Common myeloid progenitor, CD34-positive (primary cell): ENCODE data around the gene RFC5.

Experiments
- CTCF ChIA-PET: fragments of 350-600 bp; sonication (Branson Sonifier 250); formaldehyde crosslinking; loops from one replicate; lab custom pipeline; 2021; ENCODE audit warnings: antibody characterized with exemption; lab: Charles Lee
- POLR2A ChIA-PET: fragments of 350-600 bp; sonication (Branson Sonifier 250); formaldehyde crosslinking; loops from one replicate; lab custom pipeline; 2021; ENCODE audit warnings: antibody characterized with exemption; lab: Charles Lee
- DNase-seq, 3 donors: peaks; one replicate each; pipeline versions ENCODE4 v3.0.0 to v3.0.0-alpha.2; 2013
- H3K27ac ChIP-seq, 2 experiments: 1 replicate in 1 of 2; 2 replicates in 1 of 2; pipeline ENCODE4 v1.7.0; 2013; ENCODE audit warnings: inconsistent platforms in 2 of 2, low read length in 2 of 2, mild to moderate bottlenecking in 2 of 2, low read depth in 1 of 2, moderate library complexity in 1 of 2; ENCODE audit not compliant: severe bottlenecking in 2 of 2, insufficient read depth in 1 of 2, poor library complexity in 1 of 2
- H3K27me3 ChIP-seq, 5 experiments: replicated peaks in 2 of 5; 1 replicate in 3 of 5; 2 replicates in 2 of 5; pipeline versions ENCODE4 v1.6.1 to v1.7.0; 2013; ENCODE audit warnings: low read length in 4 of 5, mild to moderate bottlenecking in 2 of 5, moderate library complexity in 2 of 5, inconsistent platforms in 1 of 5; ENCODE audit not compliant: insufficient read depth in 5 of 5, control insufficient read depth in 4 of 5
- H3K36me3 ChIP-seq, 4 experiments: 1 replicate in 2 of 4; 2 replicates in 2 of 4; pipeline versions ENCODE4 v1.6.1 to v1.7.0; 2013; ENCODE audit warnings: low read length in 3 of 4, control low read depth in 1 of 4, mild to moderate bottlenecking in 1 of 4; ENCODE audit not compliant: control insufficient read depth in 4 of 4, insufficient read depth in 4 of 4
- H3K4me1 ChIP-seq, 4 experiments: 1 replicate in 3 of 4; 2 replicates in 1 of 4; pipeline versions ENCODE4 v1.6.1 to v1.7.1; 2013; ENCODE audit warnings: low read length in 3 of 4, mild to moderate bottlenecking in 3 of 4, control low read depth in 1 of 4, inconsistent platforms in 1 of 4, moderate library complexity in 1 of 4; ENCODE audit not compliant: control insufficient read depth in 4 of 4, insufficient read depth in 4 of 4; ENCODE audit errors: control extremely low read depth in 1 of 4
- H3K4me3 ChIP-seq, 7 experiments: 1 replicate in 4 of 7; 2 replicates in 3 of 7; pipeline versions ENCODE4 v1.5.1 to v1.7.0; 2013; ENCODE audit warnings: mild to moderate bottlenecking in 7 of 7, low read length in 6 of 7, moderate library complexity in 6 of 7, inconsistent platforms in 2 of 7, low read depth in 2 of 7, control low read depth in 1 of 7; ENCODE audit not compliant: insufficient read depth in 4 of 7, control insufficient read depth in 1 of 7; ENCODE audit errors: extremely low read depth in 1 of 7
- H3K9me3 ChIP-seq, 5 experiments: 1 replicate in 4 of 5; 2 replicates in 1 of 5; pipeline versions ENCODE4 v1.6.1 to v1.7.1; 2013; ENCODE audit warnings: low read length in 4 of 5, mild to moderate bottlenecking in 2 of 5, inconsistent platforms in 1 of 5, low read depth in 1 of 5, moderate library complexity in 1 of 5; ENCODE audit not compliant: control insufficient read depth in 4 of 5, insufficient read depth in 2 of 5; ENCODE audit errors: control extremely low read depth in 1 of 5
- WGBS: methylation state at CpG from one replicate; pipeline ENCODE4 v1.1.5; 2013; ENCODE audit not compliant: insufficient coverage; 5-methylcytosine and 5-hydroxymethylcytosine counted together

Gene RFC5

DNA sequence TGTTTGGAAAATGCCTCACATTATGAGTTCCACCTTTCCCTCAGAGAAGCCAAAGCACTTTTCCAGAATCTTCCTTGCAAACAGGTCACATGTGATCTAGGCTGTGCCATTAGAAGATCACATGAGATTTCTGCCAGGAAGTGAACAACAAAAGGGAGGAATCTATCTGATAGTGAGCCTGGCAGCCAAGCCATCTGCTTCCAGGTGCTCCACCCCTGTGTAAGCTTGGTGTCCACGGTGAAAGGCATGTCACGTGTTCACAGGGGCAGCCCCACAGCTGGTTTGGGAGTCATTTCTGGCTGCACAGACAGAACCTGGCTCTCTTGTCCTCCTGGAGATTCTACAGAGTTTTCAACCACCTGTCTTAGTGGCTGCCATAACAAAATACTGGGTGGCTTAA, 44.2 kb upstream of the RFC5 start:
- H3K4me1 ChIP-seq, result peaks cover 0 to 13% (median 7%) of the 10 kb centered on the region in 4 experiments
- POLR2A ChIA-PET, result no interaction called here
- peaks cover 2 to 55% (median 17%) of the 10 kb centered on the region in 5 experiments for H3K27me3 ChIP-seq
- no peak overlapping the region for H3K4me3 ChIP-seq
- no peak for DNase-seq
- no peaks in the 10 kb centered on the region for H3K36me3 ChIP-seq
- no peak overlapping the region for H3K27ac ChIP-seq
- CTCF ChIA-PET, result no interaction called here
- H3K9me3 ChIP-seq, result peaks cover 0 to 18% (median 5%) of the 10 kb centered on the region in 5 experiments
- 96% methylated on average over 2 of the region's 2 CpGs for WGBS

DNA sequence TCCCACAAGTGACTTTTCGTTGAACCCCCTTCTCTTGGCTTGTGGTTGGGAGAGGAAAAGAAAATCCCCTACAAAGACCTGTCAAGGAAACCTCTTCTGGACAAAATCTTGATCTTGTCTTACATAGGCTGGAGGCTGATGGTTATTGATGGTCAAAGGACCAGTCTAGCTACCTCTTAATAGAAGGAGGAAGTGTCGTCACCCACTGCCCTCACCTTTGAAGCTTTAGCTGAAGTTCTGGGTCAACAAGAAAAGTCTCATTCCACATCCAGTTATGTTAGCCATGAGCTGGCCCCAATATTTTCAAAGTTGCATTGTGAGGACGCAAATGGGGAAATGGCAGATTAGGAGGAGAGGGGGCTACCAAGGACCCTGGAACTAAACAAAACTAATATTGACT, 41.5 kb upstream of the RFC5 start:
- H3K27me3 ChIP-seq, result peaks cover 0 to 32% (median 6%) of the 10 kb centered on the region in 5 experiments
- H3K9me3 ChIP-seq, result peaks cover 0 to 18% (median 5%) of the 10 kb centered on the region in 5 experiments
- ChIA-PET CTCF (no interaction called here), POLR2A (no interaction called here)
- 100% methylated on average over 2 of the region's 3 CpGs for WGBS
- no peaks in the 10 kb centered on the region for H3K36me3 ChIP-seq
- no peak for DNase-seq
- no peaks in the 10 kb centered on the region for H3K4me1 ChIP-seq
- no peak overlapping the region for H3K27ac ChIP-seq
- H3K4me3 ChIP-seq, result no peak overlapping the region

DNA sequence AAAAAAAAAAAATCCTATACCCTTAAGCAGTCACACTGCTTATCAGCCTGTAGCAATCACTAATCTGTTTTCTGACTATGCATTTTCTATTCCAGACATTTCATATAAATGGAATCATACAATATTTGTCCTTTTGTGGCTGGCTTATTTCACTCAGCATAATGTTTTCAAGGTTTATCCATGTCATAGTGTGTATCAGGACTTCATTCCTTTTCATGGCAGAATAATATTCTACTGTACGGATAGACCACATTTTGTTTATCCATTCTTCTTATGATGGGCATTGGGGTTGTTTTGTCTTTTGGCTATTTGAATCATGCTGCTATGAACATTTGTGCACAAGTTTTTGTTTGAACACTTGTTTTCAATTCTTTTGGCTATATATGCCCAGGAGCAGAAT, 39.1 kb upstream of the RFC5 start:
- WGBS, result no CpG with 5 or more reads among the region's 1 CpG
- ChIA-PET POLR2A (no interaction called here), CTCF (no interaction called here)
- H3K27ac ChIP-seq, result no peak overlapping the region
- H3K4me3 ChIP-seq, result no peak overlapping the region
- peaks cover 0 to under 1% (median 0%) of the 10 kb centered on the region in 5 experiments for H3K9me3 ChIP-seq
- peaks cover 0 to 20% (median 1%) of the 10 kb centered on the region in 5 experiments for H3K27me3 ChIP-seq
- DNase-seq, result no peak
- H3K4me1 ChIP-seq, result no peaks in the 10 kb centered on the region
- no peaks in the 10 kb centered on the region for H3K36me3 ChIP-seq

DNA sequence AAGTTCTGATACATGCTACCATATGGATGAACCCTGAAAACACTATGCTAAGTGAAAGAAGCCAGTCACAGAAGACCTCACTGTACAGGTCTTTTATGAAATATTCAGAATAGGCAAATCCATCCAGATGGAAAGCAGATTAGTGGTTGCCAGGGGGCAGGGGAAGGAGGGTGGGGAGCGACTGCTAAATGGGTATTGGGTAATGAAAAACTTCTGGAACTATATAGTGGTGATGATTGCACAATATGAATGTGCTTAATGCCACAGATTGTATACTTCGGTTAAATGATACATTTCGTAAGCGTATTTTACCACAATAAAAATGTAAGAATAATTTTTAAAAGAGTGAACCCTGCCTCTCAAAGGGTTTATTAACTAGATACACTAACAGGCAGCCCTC, 35.9 kb upstream of the RFC5 start:
- CTCF ChIA-PET, result no interaction called here
- Histone ChIP-seq H3K27ac (no peak overlapping the region), H3K36me3 (no peaks in the 10 kb centered on the region), H3K4me1 (no peaks in the 10 kb centered on the region), H3K27me3 (peaks cover 0 to 20% (median 4%) of the 10 kb centered on the region in 5 experiments), H3K4me3 (no peak overlapping the region), H3K9me3 (no peaks in the 10 kb centered on the region)
- no peak for DNase-seq
- 100% methylated on average over 1 of the region's 4 CpGs for WGBS
- POLR2A ChIA-PET, result no interaction called here

DNA sequence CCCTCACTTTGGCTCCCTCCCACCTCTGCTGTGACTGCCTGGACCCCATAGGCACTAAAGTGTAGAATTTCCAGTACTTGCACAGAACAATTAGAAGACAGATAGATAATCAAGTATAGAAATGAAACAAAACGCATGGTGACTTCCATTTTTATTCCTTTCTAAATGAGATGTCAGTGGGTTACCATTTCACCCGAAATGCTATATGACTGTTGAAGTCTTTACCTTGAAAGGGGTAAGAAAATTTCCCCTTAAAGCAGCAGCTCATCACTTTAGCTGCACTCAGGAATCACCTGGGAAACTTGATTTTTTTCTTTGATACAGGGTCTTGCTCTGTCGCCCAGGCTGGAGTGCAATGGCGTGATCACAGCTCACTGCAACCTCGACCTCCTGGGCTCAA, 35.2 kb upstream of the RFC5 start:
- CTCF ChIA-PET, result no interaction called here
- H3K27me3 ChIP-seq, result peaks cover 0 to 20% (median 4%) of the 10 kb centered on the region in 5 experiments
- 90% methylated on average over 4 of the region's 5 CpGs for WGBS
- no peaks in the 10 kb centered on the region for H3K36me3 ChIP-seq
- no peak overlapping the region for H3K27ac ChIP-seq
- H3K4me1 ChIP-seq, result no peaks in the 10 kb centered on the region
- H3K4me3 ChIP-seq, result no peak overlapping the region
- no peak for DNase-seq
- POLR2A ChIA-PET, result no interaction called here
- H3K9me3 ChIP-seq, result no peaks in the 10 kb centered on the region

DNA sequence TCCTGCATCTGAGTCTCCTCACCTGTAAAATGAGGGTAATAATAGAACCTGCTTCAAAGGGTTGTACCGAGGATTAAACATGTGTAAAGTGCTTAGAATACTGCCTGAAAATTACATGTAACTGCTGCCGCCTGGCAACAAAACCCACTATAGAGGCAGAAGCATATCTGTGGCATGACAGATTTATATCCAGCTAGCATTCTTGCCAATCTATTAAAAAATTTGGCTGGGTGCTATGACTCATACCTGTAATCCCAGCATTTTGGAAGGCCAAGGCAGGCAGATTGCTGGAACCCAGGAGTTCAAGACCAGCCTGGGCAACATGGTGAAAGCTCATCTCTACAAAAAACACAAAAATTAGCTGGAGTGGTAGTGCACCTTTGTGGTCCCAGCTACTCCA, 31.3 kb upstream of the RFC5 start:
- H3K27me3 ChIP-seq, result peaks cover 0 to 17% (median 4%) of the 10 kb centered on the region in 5 experiments
- no peak overlapping the region for H3K27ac ChIP-seq
- DNase-seq, result no peak
- H3K9me3 ChIP-seq, result peaks cover 0 to 2% (median 0%) of the 10 kb centered on the region in 5 experiments
- ChIA-PET POLR2A (no interaction called here), CTCF (no interaction called here)
- H3K36me3 ChIP-seq, result no peaks in the 10 kb centered on the region
- no peaks in the 10 kb centered on the region for H3K4me1 ChIP-seq
- WGBS, result 100% methylated on average over 2 of the region's 2 CpGs
- H3K4me3 ChIP-seq, result no peak overlapping the region

DNA sequence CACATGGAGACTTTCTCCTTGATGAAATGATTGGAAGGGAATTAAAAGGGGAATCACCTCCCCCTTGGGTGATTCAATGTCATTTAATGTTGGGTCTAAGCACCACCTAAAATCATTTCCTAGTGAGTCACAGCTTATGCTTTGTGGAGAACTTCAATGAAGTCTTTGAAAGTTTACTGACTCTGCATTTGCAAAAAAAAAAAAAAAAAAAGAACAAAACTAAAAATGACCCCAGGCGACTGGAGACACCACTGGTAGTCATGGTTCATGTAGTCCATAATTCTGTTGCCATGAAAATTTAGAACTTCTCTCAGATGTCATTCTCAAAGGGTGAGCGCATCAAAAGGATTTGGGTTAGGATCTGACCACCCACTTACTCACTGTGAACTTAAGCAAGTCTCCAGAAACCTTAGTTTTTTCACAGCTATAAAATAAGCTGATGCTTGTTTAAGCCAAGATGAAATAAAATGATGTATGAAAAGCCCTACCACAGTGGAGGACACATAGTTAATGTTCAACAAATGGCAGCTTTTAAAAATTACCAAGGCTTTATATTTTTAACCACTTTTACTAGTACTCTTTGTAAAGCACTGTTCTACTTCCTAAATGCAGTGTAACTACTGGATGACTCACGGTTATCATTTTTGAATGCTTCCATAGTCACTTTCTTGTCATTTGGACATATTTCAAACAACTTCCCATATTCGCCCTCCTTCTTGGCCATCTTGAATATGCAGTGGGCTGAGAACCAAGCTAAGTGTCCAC, 29.6 kb upstream of the RFC5 start:
- no peak overlapping the region for H3K27ac ChIP-seq
- peaks cover 0 to 2% (median 0%) of the 10 kb centered on the region in 5 experiments for H3K9me3 ChIP-seq
- H3K4me1 ChIP-seq, result no peaks in the 10 kb centered on the region
- no peak for DNase-seq
- POLR2A ChIA-PET, result no interaction called here
- peaks cover 0 to 10% (median 4%) of the 10 kb centered on the region in 5 experiments for H3K27me3 ChIP-seq
- no peak overlapping the region for H3K4me3 ChIP-seq
- CTCF ChIA-PET, result no interaction called here
- no peaks in the 10 kb centered on the region for H3K36me3 ChIP-seq
- WGBS, result 100% methylated on average over 1 of the region's 4 CpGs
